Fibroblast of lung (primary cell): ENCODE data around the gene CYP2J2.

Experiments
- CTCF ChIP-seq, 2 donors: IDR thresholded peaks in 1 of 2; conservative IDR thresholded peaks in 1 of 2; 1 replicate in 1 of 2; 2 replicates in 1 of 2; pipeline ENCODE4 v1.5.1; 2011 to 2012; ENCODE audit warnings: low read length in 2 of 2, control low read depth in 1 of 2, inconsistent platforms in 1 of 2, low read depth in 1 of 2, mild to moderate bottlenecking in 1 of 2
- EZH2 ChIP-seq: IDR thresholded peaks from 2 replicates; pipeline ENCODE4 v1.5.1; 2012; ENCODE audit warnings: low read length, control low read depth, mild to moderate bottlenecking; ENCODE audit errors: missing control alignments

- TF ChIP-seq CTCF (conservative IDR thresholded peaks at IDR 0.05 in 1 of 2, IDR thresholded peaks at IDR 0.05 in 1 of 2; ENCODE audit: low read depth in 1 of 2, low read length in 2 of 2) (no peak), EZH2 (no peak)
These were observed 27.6 kb downstream of the CYP2J2 start for GRCh38 chr1:59898927-59899326.
